ENCODE measurements around the gene PDE4B. TPM values are rescaled to one million over a fixed set of nuclear protein-coding genes. Genes with fewer than 3 reads are reported as not detected.
A peak's percentile ranks its signal among the peaks of the same experiment; 100 is the strongest.

The PDE4B gene
- total and polyA plus RNA-seq, 10 of the 15 experiments (the other 5 are each of a cell fraction or from before 2014, with no cell fraction given): 3.0 to 13.2 (median 5.7) TPM

DNA sequence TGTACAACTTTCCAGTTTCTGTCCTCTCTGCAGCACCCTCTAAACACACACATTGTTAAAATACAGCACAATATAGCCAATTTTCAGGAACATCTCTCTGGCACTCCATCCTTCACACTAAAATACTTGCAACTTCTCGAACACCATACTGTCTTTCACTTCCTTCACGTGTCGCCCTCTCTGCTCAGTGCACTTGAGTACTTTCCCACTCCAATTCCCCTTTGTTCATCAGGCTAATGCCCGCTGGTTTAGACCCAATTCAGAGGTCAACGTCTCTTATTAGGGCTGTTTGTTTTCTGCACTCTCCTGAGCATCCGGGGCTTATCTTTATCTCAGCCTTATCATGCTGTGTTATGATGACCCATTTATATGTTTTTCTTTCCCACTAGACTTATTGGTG, 503.1 kb downstream of the PDE4B start:
- peak; percentile 57 for ATAC-seq
- 71% methylated on average over 6 of the region's 6 CpGs for WGBS (ENCODE audit: insufficient coverage, insufficient replicate concordance, low lambda C conversion rate, missing lambda C conversion rate)
- H3K36me3 ChIP-seq (ENCODE audit: control insufficient read depth in 2 of 2, insufficient read depth in 2 of 2, low read length in 1 of 2): no peaks in the 10 kb centered on the region
- H3K4me1 ChIP-seq (ENCODE audit: control insufficient read depth, insufficient read depth, low read length): peaks cover 7% of the 10 kb centered on the region; the same call in 1 of the 2 replicates
- TF ChIP-seq, protein P1, sequence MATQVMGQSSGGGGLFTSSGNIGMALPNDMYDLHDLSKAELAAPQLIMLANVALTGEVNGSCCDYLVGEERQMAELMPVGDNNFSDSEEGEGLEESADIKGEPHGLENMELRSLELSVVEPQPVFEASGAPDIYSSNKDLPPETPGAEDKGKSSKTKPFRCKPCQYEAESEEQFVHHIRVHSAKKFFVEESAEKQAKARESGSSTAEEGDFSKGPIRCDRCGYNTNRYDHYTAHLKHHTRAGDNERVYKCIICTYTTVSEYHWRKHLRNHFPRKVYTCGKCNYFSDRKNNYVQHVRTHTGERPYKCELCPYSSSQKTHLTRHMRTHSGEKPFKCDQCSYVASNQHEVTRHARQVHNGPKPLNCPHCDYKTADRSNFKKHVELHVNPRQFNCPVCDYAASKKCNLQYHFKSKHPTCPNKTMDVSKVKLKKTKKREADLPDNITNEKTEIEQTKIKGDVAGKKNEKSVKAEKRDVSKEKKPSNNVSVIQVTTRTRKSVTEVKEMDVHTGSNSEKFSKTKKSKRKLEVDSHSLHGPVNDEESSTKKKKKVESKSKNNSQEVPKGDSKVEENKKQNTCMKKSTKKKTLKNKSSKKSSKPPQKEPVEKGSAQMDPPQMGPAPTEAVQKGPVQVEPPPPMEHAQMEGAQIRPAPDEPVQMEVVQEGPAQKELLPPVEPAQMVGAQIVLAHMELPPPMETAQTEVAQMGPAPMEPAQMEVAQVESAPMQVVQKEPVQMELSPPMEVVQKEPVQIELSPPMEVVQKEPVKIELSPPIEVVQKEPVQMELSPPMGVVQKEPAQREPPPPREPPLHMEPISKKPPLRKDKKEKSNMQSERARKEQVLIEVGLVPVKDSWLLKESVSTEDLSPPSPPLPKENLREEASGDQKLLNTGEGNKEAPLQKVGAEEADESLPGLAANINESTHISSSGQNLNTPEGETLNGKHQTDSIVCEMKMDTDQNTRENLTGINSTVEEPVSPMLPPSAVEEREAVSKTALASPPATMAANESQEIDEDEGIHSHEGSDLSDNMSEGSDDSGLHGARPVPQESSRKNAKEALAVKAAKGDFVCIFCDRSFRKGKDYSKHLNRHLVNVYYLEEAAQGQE (IDR thresholded peaks at IDR 0.05; ENCODE audit: low read depth, low read length): no peak
- peak; percentile 10 to 23; a peak in 2 of 4 replicates for TF ChIP-seq BHLHE40 (IDR thresholded peaks at IDR 0.05; ENCODE audit: borderline replicate concordance in 1 of 2, low read depth in 2 of 2, low read length in 1 of 2)
- no peaks in the 10 kb centered on the region for H4K20me1 ChIP-seq (ENCODE audit: control insufficient read depth, insufficient read depth)
- DNase-seq (ENCODE audit: low read depth, low spot score): no peak
- intact Hi-C loops (cut with micrococcal nuclease; ENCODE audit: unreplicated experiment): no loop called here
- no peak overlapping the region for H3K4me3 ChIP-seq
- in situ Hi-C loops (cut with MboI): loop anchor here (25.0 kb wide), 2 partner anchors 866 to 1041 kb away; partner anchors contain the start of gene IL23R
- H3K9me3 ChIP-seq (replicated peaks; ENCODE audit: control insufficient read depth, insufficient read depth, low read length): no peaks in the 10 kb centered on the region
- no peak overlapping the region for H3K4me2 ChIP-seq (ENCODE audit: control insufficient read depth, insufficient read depth)
- CTCF ChIA-PET: interaction anchor here (1.1 to 1.3 kb wide), 2 partner anchors 13 to 150 kb away, joined by 4 to 5 read pairs; no protein-coding TSS in a partner anchor
- BruUV-seq (replicated peaks): no TSS peak
- RAD21 ChIA-PET (ENCODE audit: unreplicated experiment): interaction anchor here (0.8 to 1.3 kb wide), 5 partner anchors 10 to 46 kb away, joined by 3 to 6 read pairs (median 4); no protein-coding TSS in a partner anchor
- no peak overlapping the region for H3K27ac ChIP-seq (ENCODE audit: control insufficient read depth, insufficient read depth)
- POLR2A ChIA-PET: interaction anchor here (0.7 to 1.5 kb wide), 4 partner anchors 25 to 56 kb away, joined by 3 read pairs; no protein-coding TSS in a partner anchor
- no peaks in the 10 kb centered on the region for H3K27me3 ChIP-seq (replicated peaks in 1 of 2; ENCODE audit: control insufficient read depth in 2 of 2, insufficient read depth in 2 of 2, low read length in 1 of 2)
- peak overlapping the region; percentile 0 for H2AFZ ChIP-seq (ENCODE audit: control insufficient read depth, low read depth, low read length)
- H3K79me2 ChIP-seq (ENCODE audit: control insufficient read depth, insufficient read depth, low read length): no peaks in the 10 kb centered on the region
- SMC1A ChIA-PET (ENCODE audit: uncharacterized antibody, unreplicated experiment): interaction anchor here (0.7 to 15.7 kb wide), 7 partner anchors 6 to 149 kb away, joined by 3 to 209 read pairs (median 5); no protein-coding TSS in a partner anchor
- FAIRE-seq: no peak
- H3K9ac ChIP-seq (ENCODE audit: control insufficient read depth, insufficient read depth, low read length): no peak overlapping the region

Data from GM12878 (cell line).